HL-60/S4 (cell line): ENCODE data around the gene PDS5B.
"Not testable (repeated sequence)": the region's sequence is repeated elsewhere in the genome, so short reads cannot be mapped to it uniquely, and the experiment has no call there.

Source experiments
- in situ Hi-C: fragments of 300-500 bp; cut with MboI; formaldehyde crosslinking; loops from 2 replicates; pipeline ENCODE4 v1.14.3; 2022; ENCODE audit warnings: low sequenced_read_pairs

Gene PDS5B

GRCh38 chr13:32722340-32722739 lies 136.1 kb downstream of the PDS5B start:
- in situ Hi-C loops: no loop called here

DNA sequence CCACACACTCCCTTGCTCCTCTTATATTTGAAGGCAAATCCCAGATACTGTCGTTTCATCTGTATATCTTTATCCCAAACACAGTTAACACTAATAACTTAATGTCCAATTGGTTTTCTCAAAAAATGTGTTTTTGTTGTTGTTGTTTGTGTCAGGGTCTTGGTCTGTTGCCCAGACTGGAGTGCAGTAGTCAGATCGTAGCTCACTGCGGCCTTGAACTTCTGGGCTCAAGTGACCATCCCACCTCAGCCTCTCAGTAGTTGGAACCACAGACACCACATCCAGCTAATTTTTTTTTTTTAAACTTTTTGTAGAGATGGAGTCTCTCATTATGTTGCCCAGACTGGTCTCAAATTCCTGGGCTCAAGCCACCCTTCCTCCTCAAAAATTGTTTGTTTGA lies 137.7 kb downstream of the PDS5B start:
- in situ Hi-C loops: no loop called here

- in situ Hi-C loops: no loop called here
Observed at GRCh38 chr13:32726374-32727037, 140.3 kb downstream of the PDS5B start.

GRCh38 chr13:32728327-32728726 lies 142.1 kb downstream of the PDS5B start:
- in situ Hi-C loops: no loop called here

DNA sequence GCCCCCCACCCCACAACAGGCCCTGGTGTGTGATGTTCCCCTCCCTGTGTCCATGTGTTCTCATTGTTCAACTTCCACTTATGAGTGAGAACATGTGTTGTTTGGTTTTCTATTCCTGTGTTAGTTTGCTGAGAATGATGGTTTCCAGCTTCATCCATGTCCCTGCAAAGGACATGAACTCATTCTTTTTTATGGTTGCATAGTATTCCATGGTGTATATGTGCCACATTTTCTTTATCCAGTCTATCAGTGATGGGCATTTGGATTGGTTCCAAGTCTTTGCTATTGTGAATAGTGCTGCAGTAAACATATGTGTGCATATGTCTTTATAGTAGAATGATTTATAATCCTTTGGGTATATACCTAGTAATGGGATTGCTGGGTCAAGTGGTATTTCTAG lies 142.8 kb downstream of the PDS5B start:
- in situ Hi-C loops: not testable (repeated sequence)

GRCh38 chr13:32731074-32731473 lies 144.8 kb downstream of the PDS5B start:
- in situ Hi-C loops: no loop called here

DNA sequence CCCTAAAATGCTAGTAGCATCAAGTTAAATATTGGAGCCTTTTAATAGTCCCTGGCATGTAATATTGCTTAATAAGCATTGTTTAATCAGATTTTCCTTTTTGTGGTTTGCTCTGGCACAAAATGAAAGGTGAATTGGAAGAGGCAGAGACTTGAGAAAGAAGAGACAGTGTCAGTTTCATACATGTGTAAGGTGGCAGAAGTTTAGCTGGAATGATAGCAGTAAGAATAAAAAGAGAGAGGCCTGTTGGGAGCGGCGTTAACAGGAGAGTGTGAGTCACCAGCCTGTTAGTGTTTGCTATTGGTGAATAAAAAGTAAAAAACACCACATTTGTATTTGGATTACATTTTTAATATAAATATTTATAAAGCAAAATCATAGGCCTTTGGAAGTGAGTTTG lies 145.3 kb downstream of the PDS5B start:
- in situ Hi-C loops: no loop called here

GRCh38 chr13:32733690-32734089 lies 147.4 kb downstream of the PDS5B start:
- in situ Hi-C loops: no loop called here

- in situ Hi-C loops: no loop called here
Observed at GRCh38 chr13:32734511-32734910, 148.3 kb downstream of the PDS5B start.

DNA sequence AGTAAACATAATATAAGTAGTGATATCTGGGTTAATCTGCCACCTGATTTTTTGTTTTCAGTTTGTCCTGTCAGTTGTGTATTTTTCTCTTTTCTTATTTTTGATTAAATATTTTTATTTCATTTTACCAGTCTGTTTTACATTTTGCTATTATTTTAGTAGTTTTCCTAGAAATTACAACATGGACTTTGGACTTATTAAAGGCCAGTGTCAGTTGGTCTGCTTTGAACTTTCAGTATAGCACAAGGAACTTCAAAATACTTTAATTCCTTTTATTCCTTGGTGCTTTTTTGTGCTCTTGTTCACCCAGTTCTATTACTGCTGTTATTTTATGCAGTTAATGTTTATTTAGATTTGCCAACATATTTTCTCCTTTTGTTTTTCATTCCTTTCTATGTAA lies 149.6 kb downstream of the PDS5B start:
- in situ Hi-C loops: no loop called here

DNA sequence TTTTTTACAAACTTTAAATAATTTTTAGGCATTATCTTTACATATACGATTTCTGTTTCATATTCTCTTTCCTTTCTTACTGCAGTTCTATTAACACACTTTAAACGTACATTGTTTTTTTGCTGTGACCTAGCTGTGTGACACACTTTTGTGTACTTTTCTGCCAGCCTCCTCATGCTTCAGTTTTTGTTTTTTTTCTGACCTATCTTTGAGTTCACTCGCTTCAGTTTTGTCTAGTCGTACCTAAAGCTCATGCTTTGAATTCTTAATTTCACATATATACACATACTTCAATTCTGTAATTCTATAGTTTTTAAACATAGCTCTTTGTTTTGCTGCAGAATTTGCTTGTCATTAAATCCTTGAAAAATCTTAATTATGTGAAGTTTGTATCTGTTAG lies 150.4 kb downstream of the PDS5B start:
- in situ Hi-C loops: no loop called here

DNA sequence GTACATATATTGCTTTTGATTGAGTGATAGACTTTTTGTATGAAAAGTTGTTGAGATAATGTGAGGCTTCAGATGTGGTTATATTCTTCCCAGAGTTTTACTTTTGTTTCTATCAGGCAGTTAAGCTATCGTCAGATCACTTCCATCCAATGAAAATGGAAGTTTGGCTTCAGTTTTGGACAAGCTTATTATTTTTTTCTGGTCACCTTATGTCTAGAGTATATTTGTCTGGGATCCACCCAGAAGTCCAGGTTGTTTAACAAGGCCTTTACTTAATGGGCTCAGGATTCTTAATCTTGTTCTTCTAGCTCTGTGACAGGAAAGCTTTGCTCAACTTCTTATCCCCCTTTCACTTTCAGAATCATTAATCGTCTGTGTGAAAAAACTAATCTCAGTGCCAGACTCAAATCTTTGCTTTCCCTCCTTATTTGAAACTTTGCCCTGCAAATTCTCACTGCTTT lies 150.9 kb downstream of the PDS5B start:
- in situ Hi-C loops: no loop called here

DNA sequence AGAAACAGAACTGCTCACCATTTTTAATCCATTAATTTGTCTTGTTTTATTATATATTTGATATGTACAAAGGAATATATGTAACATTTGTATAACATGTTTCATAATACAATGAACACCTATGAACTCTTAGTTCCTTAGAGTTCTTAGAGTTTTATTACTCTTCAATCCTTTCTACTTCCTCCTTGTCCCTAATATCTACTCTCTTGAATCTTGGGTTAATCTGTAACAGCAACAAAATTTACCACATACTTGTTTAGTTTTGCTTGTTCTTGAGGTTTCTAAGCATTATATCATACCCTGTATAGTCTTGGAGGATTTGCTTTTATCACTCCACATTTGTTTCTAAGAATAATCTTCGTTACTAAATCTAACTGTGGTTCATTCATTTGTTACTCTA lies 151.4 kb downstream of the PDS5B start:
- in situ Hi-C loops: no loop called here

DNA sequence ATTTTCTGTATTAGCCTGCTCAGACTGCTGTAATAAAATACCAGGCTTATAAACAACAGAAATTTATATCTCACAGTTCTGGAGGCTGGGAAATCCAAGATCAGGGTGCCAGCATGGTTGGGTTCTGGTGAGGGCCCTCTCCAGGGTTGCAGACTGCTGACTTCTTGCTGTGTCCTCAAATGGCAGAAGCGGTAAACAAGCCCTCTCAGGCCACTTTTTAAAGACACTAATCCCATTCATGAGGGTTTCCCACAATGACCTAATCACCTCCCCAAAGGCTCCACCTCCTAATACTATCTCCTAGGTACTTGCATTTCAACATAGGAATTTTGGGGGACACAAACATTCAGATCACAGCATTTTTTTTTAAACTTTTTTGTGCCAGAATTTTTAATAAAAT lies 159.3 kb downstream of the PDS5B start:
- in situ Hi-C loops: no loop called here

GRCh38 chr13:32746474-32746873 lies 160.2 kb downstream of the PDS5B start:
- in situ Hi-C loops: no loop called here

- in situ Hi-C loops: no loop called here
Observed at GRCh38 chr13:32748305-32748704, 162.1 kb downstream of the PDS5B start.

GRCh38 chr13:32751340-32751739 lies 165.1 kb downstream of the PDS5B start:
- in situ Hi-C loops: no loop called here

DNA sequence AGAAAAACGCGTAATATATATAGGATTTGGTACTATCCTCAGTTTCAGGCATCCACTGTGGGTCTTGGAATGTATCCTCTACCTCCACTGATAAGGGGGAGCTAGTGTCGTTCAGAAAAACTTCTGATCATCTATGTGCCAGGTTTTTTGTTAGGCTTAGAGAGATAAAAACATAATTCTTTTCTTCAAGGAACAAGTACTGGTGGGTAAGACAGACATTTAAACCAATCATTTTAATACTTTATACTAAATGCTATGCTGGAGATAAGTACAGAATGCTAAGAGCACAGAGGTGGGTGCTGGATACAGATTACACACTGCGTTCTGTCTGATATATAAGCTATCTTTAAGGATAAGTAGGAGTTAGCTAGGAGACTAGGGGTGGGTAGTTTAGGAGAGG lies 166.1 kb downstream of the PDS5B start:
- in situ Hi-C loops: no loop called here

DNA sequence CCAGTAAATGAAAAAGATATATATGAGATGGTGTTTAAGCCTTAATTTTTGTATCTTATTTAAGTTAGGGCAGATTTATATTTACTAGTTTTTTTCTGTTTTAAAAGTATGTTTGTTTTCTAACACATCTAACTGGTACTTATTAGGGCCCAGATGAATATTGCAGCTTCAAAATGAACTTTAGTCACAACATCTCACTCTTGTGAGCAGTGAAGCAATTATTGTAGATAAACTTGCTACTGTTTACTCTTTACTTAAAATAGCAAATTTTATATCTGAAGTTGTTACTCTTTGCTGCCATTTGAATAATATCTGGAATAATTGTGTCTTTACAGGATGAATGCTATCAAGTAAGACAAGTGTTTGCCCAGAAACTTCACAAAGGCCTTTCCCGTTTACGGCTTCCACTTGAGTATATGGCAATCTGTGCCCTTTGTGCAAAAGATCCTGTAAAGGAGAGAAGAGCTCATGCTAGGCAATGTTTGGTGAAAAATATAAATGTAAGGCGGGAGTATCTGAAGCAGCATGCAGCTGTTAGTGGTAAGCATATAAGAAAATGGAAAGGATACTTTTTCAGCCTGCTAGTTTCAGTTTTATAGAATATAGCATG lies 166.8 kb downstream of the PDS5B start:
- in situ Hi-C loops: no loop called here

DNA sequence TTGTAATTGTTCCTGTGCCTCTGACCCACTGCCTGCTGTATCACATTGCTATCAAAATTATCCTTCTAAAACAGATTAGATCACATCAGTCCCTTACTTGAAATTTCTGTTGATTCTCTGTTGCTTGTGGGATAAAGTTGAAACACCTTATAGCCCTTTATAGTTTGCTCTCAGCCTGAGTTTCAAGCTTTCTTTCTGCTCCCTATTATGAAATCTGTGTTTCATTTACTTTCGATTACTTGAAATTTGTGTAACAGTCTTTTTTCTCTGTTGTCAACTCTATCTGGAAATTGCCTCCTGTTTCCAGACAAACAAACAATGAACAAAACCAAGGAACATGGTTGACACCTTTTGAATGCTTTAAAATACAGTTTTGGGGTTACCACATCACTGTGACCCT lies 167.9 kb downstream of the PDS5B start:
- in situ Hi-C loops: no loop called here

DNA sequence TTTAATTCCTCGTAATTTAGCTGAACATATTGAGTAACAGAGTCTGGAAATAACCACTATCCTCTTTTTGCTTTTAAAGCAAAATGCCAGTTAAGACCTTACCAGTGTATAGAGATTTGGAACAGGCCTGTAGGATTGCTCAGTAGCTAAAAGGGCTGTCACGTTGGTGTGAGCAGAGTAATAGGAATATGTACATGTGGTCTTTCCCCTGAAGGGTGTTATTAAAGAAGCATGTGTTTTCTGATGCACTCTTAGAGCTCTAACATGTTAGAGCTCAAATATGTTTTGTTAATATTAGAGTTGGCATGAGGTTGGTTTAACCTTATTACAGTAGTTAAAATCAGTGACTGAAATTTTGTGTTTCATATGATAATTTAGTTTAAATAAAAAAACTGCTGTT lies 172.9 kb downstream of the PDS5B start:
- in situ Hi-C loops: no loop called here

GRCh38 chr13:32761472-32761871 lies 175.2 kb downstream of the PDS5B start:
- in situ Hi-C loops: no loop called here

DNA sequence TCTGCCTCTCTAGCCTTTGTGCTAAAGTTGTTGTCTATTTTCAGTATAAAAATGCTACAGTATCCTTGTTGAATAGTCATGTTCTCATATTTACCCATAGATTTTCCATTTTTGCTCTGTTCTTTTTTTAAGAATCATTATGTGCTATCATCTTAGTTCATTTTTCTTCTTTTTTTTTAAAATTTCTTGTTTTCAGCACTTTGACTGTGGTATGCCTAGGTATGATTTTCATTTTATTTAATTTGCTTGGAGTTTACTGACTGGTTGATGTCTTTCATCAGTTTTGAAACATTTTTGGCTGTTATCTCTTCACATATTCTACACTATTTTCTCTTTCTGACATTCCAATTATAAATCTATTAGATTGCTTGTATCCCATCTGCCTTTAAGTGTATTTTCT lies 192.9 kb downstream of the PDS5B start:
- in situ Hi-C loops: no loop called here
